Measurements from ENCODE around the gene CADM3.

CADM3 gene

GRCh38 chr1:159172614-159173291 lies 1.3 kb downstream of the CADM3 start:
- peak in 26 of 56 donors; percentile 10 to 65 (median 36) for DNase-seq

GRCh38 chr1:159173320-159173719 lies 1.9 kb downstream of the CADM3 start:
- DNase-seq = no peak

- no peak for DNase-seq
These were observed 4.2 kb downstream of the CADM3 start for GRCh38 chr1:159175571-159175970.

- no peak for DNase-seq
These were observed 6.0 kb downstream of the CADM3 start for GRCh38 chr1:159177272-159177907.

- no peak for DNase-seq
These were observed 8.5 kb downstream of the CADM3 start for GRCh38 chr1:159179906-159180305.

- no peak for DNase-seq
These were observed 9.1 kb downstream of the CADM3 start for GRCh38 chr1:159180516-159180915.

- DNase-seq = no peak
These were observed 10.1 kb downstream of the CADM3 start for GRCh38 chr1:159181328-159182024.

GRCh38 chr1:159184201-159184600 lies 12.8 kb downstream of the CADM3 start:
- DNase-seq = no peak

- DNase-seq = no peak
These were observed 13.7 kb downstream of the CADM3 start for GRCh38 chr1:159185121-159185520.

- DNase-seq = no peak
These were observed 15.6 kb downstream of the CADM3 start for GRCh38 chr1:159187033-159187432.

GRCh38 chr1:159187647-159188374 lies 16.4 kb downstream of the CADM3 start:
- DNase-seq = no peak

GRCh38 chr1:159188375-159188788 lies 17.0 kb downstream of the CADM3 start:
- peak in 32 of 56 donors; percentile 14 to 68 (median 40) for DNase-seq

GRCh38 chr1:159190441-159190840 lies 19.0 kb downstream of the CADM3 start:
- DNase-seq = no peak

GRCh38 chr1:159196543-159196942 lies 25.1 kb downstream of the CADM3 start:
- DNase-seq = no peak

GRCh38 chr1:159197561-159198557 lies 26.4 kb downstream of the CADM3 start:
- DNase-seq = peak in 42 of 56 donors; percentile 18 to 84 (median 52)

- DNase-seq = no peak
These were observed 28.5 kb downstream of the CADM3 start for GRCh38 chr1:159199901-159200300.

- DNase-seq = no peak
These were observed 29.4 kb downstream of the CADM3 start for GRCh38 chr1:159200769-159201168.

GRCh38 chr1:159201642-159202041 lies 30.2 kb downstream of the CADM3 start:
- no peak for DNase-seq

GRCh38 chr1:159203610-159204009 lies 32.2 kb downstream of the CADM3 start:
- DNase-seq = no peak

All from amygdala (tissue), 56 donors.